H1 (cell line): ENCODE data around the gene CD164L2. TPM values are rescaled to one million over a fixed set of nuclear protein-coding genes. Genes with fewer than 3 reads are reported as not detected.

Experiments
- CTCF ChIA-PET: fragments of 300-600 bp; sonication (Branson Sonifier 250); formaldehyde crosslinking; loops from one replicate; lab custom pipeline; 2021; ENCODE audit not compliant: partially characterized antibody; lab: Charles Lee
- POLR2A ChIA-PET: fragments of 300-600 bp; sonication (Branson Sonifier 250); formaldehyde crosslinking; loops from one replicate; lab custom pipeline; 2021; ENCODE audit warnings: inconsistent platforms; ENCODE audit not compliant: partially characterized antibody; lab: Charles Lee
- DNase-seq, 2 experiments: peaks; one replicate each; pipeline versions ENCODE4 v3.0.0 to v3.0.0-alpha.2; 2010 to 2022; ENCODE audit warnings: low spot score in 2 of 2, low read depth in 1 of 2, mixed read lengths in 1 of 2
- FAIRE-seq: peaks from 2 replicates; lab custom pipeline; 2011; peaks lifted over from hg19 to GRCh38; lab: Jason Lieb, UNC
- H2AFZ ChIP-seq: 2 replicates; pipeline ENCODE4 v1.8.1; 2012; ENCODE audit warnings: low read length, inconsistent platforms
- H2AK5ac ChIP-seq: 2 replicates; pipeline ENCODE4 v1.6.1; 2013; ENCODE audit warnings: low read depth, low read length
- H2BK120ac ChIP-seq: replicated peaks from 2 replicates; pipeline ENCODE3; 2013; ENCODE audit warnings: low read depth, low read length, inconsistent platforms
- H2BK12ac ChIP-seq: 2 replicates; pipeline ENCODE4 v1.6.1; 2013; ENCODE audit warnings: low read depth, low read length
- H2BK15ac ChIP-seq: 2 replicates; pipeline ENCODE4 v1.6.1; 2013; ENCODE audit warnings: low read length
- H2BK20ac ChIP-seq: 2 replicates; pipeline ENCODE4 v1.6.1; 2013; ENCODE audit warnings: low read length
- H2BK5ac ChIP-seq: 2 replicates; pipeline ENCODE4 v1.6.1; 2013; ENCODE audit warnings: low read depth, low read length
- H3K14ac ChIP-seq: 2 replicates; pipeline ENCODE4 v1.6.1; 2013; ENCODE audit warnings: inconsistent platforms; ENCODE audit not compliant: insufficient read length
- H3K18ac ChIP-seq: 2 replicates; pipeline ENCODE4 v1.6.1; 2013; ENCODE audit warnings: low read length; ENCODE audit errors: extremely low read depth
- H3K23ac ChIP-seq: 2 replicates; pipeline ENCODE4 v1.6.1; 2013; ENCODE audit warnings: inconsistent platforms; ENCODE audit not compliant: insufficient read length
- H3K23me2 ChIP-seq: 2 replicates; pipeline ENCODE4 v1.6.1; 2013; ENCODE audit warnings: low read depth, low read length
- H3K27ac ChIP-seq: 2 replicates; pipeline ENCODE4 v1.6.1; 2011; ENCODE audit warnings: low read depth, low read length, inconsistent platforms
- H3K27me3 ChIP-seq, 4 experiments: replicated peaks in 1 of 4; 1 replicate in 1 of 4; 2 replicates in 3 of 4; pipeline versions ENCODE4 v1.6.1 to v1.8.1; 2011 to 2013; ENCODE audit warnings: low read length in 3 of 4, mild to moderate bottlenecking in 3 of 4, inconsistent platforms in 2 of 4, mixed read lengths in 2 of 4, moderate library complexity in 1 of 4; ENCODE audit not compliant: control insufficient read depth in 3 of 4, insufficient read depth in 3 of 4; ENCODE audit errors: extremely low read depth in 1 of 4
- H3K36me3 ChIP-seq, 4 experiments: 2 replicates each; pipeline versions ENCODE4 v1.6.1 to v1.8.1; 2011 to 2013; ENCODE audit warnings: mild to moderate bottlenecking in 4 of 4, low read length in 3 of 4, moderate library complexity in 2 of 4, control low read depth in 1 of 4, inconsistent platforms in 1 of 4; ENCODE audit not compliant: insufficient read depth in 4 of 4, control insufficient read depth in 2 of 4
- H3K4ac ChIP-seq: replicated peaks from 2 replicates; pipeline ENCODE3; 2013; ENCODE audit warnings: low read length, low read depth, mixed read lengths, inconsistent platforms; ENCODE audit not compliant: insufficient read length
- H3K4me1 ChIP-seq, 4 experiments: replicated peaks in 1 of 4; 1 replicate in 1 of 4; 2 replicates in 3 of 4; pipeline versions ENCODE4 v1.6.1 to v1.8.1; 2011 to 2013; ENCODE audit warnings: low read length in 3 of 4, inconsistent platforms in 2 of 4, mixed read lengths in 1 of 4; ENCODE audit not compliant: insufficient read depth in 4 of 4, control insufficient read depth in 3 of 4
- H3K4me2 ChIP-seq, 2 experiments: 2 replicates each; pipeline versions ENCODE4 v1.6.1 to v1.8.1; 2011 to 2013; ENCODE audit warnings: low read depth in 2 of 2, low read length in 2 of 2, control low read depth in 1 of 2, inconsistent platforms in 1 of 2, mild to moderate bottlenecking in 1 of 2; ENCODE audit not compliant: insufficient read depth in 1 of 2
- H3K4me3 ChIP-seq, 4 experiments: fragments of 200-600, 300-600 bp in 1 of 4; sonication (generic), shearing (Covaris generic), sonication (Bioruptor Twin) in 1 of 4; 2 replicates each; pipeline versions ENCODE4 v1.5.1 to v1.8.1; 2011 to 2016; ENCODE audit warnings: low read length in 4 of 4, low read depth in 3 of 4, control low read depth in 2 of 4, inconsistent platforms in 2 of 4, mild to moderate bottlenecking in 2 of 4, mixed read lengths in 1 of 4, moderate library complexity in 1 of 4; ENCODE audit not compliant: insufficient read depth in 2 of 4; ENCODE audit errors: extremely low read depth in 1 of 4
- H3K56ac ChIP-seq: replicated peaks from 2 replicates; pipeline ENCODE3; 2013; ENCODE audit warnings: low read depth, mild to moderate bottlenecking, mixed read lengths, low read length, inconsistent platforms; ENCODE audit not compliant: insufficient read length
- H3K79me1 ChIP-seq: 2 replicates; pipeline ENCODE4 v1.6.1; 2013; ENCODE audit warnings: low read depth, low read length, control low read depth
- H3K79me2 ChIP-seq, 2 experiments: 2 replicates each; pipeline versions ENCODE4 v1.6.1 to v1.8.1; 2012 to 2013; ENCODE audit warnings: low read length in 2 of 2, mild to moderate bottlenecking in 2 of 2, inconsistent platforms in 1 of 2; ENCODE audit not compliant: insufficient read depth in 2 of 2, control insufficient read depth in 1 of 2
- H3K9ac ChIP-seq, 4 experiments: replicated peaks in 1 of 4; 1 replicate in 1 of 4; 2 replicates in 3 of 4; pipeline versions ENCODE4 v1.6.1 to v1.8.1; 2011 to 2013; ENCODE audit warnings: low read depth in 3 of 4, low read length in 3 of 4, control low read depth in 2 of 4, mild to moderate bottlenecking in 2 of 4, moderate library complexity in 2 of 4, inconsistent platforms in 1 of 4; ENCODE audit errors: extremely low read depth in 1 of 4
- H3K9me3 ChIP-seq, 2 experiments: 2 replicates each; pipeline versions ENCODE4 v1.6.1 to v1.8.1; 2012 to 2013; ENCODE audit warnings: mild to moderate bottlenecking in 2 of 2, moderate library complexity in 2 of 2, control low read depth in 1 of 2, inconsistent platforms in 1 of 2, low read depth in 1 of 2, low read length in 1 of 2, mixed read lengths in 1 of 2; ENCODE audit not compliant: insufficient read depth in 2 of 2
- H4K20me1 ChIP-seq, 2 experiments: replicated peaks in 1 of 2; 2 replicates each; pipeline versions ENCODE3 to v1.8.1; 2011 to 2013; ENCODE audit warnings: inconsistent platforms in 2 of 2, low read length in 2 of 2, mild to moderate bottlenecking in 1 of 2; ENCODE audit not compliant: insufficient read depth in 2 of 2, control insufficient read depth in 1 of 2
- H4K5ac ChIP-seq: 2 replicates; pipeline ENCODE4 v1.6.1; 2013; ENCODE audit warnings: low read length, low read depth, mixed read lengths, inconsistent platforms; ENCODE audit not compliant: insufficient read length
- H4K8ac ChIP-seq: 2 replicates; pipeline ENCODE4 v1.8.0; 2013; ENCODE audit warnings: mild to moderate bottlenecking, moderate library complexity, low read length, inconsistent platforms; ENCODE audit not compliant: insufficient read depth; ENCODE audit errors: extremely low read depth
- H4K91ac ChIP-seq: replicated peaks from 2 replicates; pipeline ENCODE3; 2013; ENCODE audit warnings: low read length, mixed read lengths, inconsistent platforms; ENCODE audit not compliant: insufficient read length
- EP300 ChIP-seq, 2 experiments: IDR thresholded peaks; 1 replicate in 1 of 2; 2 replicates in 1 of 2; pipeline ENCODE4 v1.6.1; 2011 to 2012; ENCODE audit warnings: low read depth in 2 of 2, low read length in 2 of 2, mild to moderate bottlenecking in 2 of 2, borderline replicate concordance in 1 of 2, inconsistent platforms in 1 of 2, moderate library complexity in 1 of 2
- SAP30 ChIP-seq: fragments of 300-600 bp; sonication (generic); IDR thresholded peaks from 2 replicates; pipeline ENCODE4 v1.7.1; 2012; ENCODE audit warnings: low read length, moderate library complexity, mild to moderate bottlenecking, inconsistent platforms; ENCODE audit not compliant: insufficient read depth, insufficient replicate concordance
- SIN3A ChIP-seq, 2 experiments: IDR thresholded peaks in 1 of 2; conservative IDR thresholded peaks in 1 of 2; 2 replicates each; pipeline ENCODE4 v1.6.1; 2011 to 2012; ENCODE audit warnings: low read length in 2 of 2, improper control_type of control experiment in 1 of 2, low read depth in 1 of 2, mild to moderate bottlenecking in 1 of 2
- WGBS, 2 experiments: shearing (Covaris generic) in 1 of 2; methylation state at CpG; one replicate each; pipeline versions ENCODE4 v1.1.6 to v1.1.7; 2013 to 2015; ENCODE audit warnings: low lambda C conversion rate in 2 of 2, mixed read lengths in 2 of 2, inconsistent platforms in 1 of 2, low coverage in 1 of 2, missing lambda C conversion rate in 1 of 2; ENCODE audit not compliant: insufficient replicate concordance in 2 of 2, insufficient coverage in 1 of 2, insufficient read length in 1 of 2; ENCODE audit errors: extremely low coverage in 1 of 2, missing lambda C conversion rate in 1 of 2; 5-methylcytosine and 5-hydroxymethylcytosine counted together
- polyA plus RNA-seq, 7 experiments: library from polyadenylated mRNA; depleted of rRNA in 3 of 7; stranded (reverse) in 5 of 7; unstranded in 2 of 7; fragments of >200 nt in 5 of 7; fragments of 200-250 nt in 2 of 7; gene quantifications; 1 replicate in 5 of 7; 2 replicates in 1 of 7; 4 replicates in 1 of 7; pipeline versions ENCODE4 v1.2.1 to v1.2.3, GENCODE V29; 2011 to 2013; ENCODE audit warnings: missing spikeins in 2 of 7, mixed read lengths in 2 of 7
- total RNA-seq: library from RNA; stranded (reverse); fragmentation: NEBNext Ultra II Directional; extraction: Animal tissue kit (Norgen Biotek cat#: 25700); gene quantifications from 2 replicates; pipeline ENCODE4 v1.2.1, GENCODE V29; 2021
- TF ChIP-seq, protein P1 (sequence below): IDR thresholded peaks from 2 replicates; pipeline ENCODE4 v1.6.1; 2011; ENCODE audit warnings: low read length, improper control_type of control experiment

CD164L2 gene
- total and polyA plus RNA-seq, 2 of the 8 experiments (the other 6 are each of a cell fraction or from before 2014, with no cell fraction given), result 3.3 TPM

DNA sequence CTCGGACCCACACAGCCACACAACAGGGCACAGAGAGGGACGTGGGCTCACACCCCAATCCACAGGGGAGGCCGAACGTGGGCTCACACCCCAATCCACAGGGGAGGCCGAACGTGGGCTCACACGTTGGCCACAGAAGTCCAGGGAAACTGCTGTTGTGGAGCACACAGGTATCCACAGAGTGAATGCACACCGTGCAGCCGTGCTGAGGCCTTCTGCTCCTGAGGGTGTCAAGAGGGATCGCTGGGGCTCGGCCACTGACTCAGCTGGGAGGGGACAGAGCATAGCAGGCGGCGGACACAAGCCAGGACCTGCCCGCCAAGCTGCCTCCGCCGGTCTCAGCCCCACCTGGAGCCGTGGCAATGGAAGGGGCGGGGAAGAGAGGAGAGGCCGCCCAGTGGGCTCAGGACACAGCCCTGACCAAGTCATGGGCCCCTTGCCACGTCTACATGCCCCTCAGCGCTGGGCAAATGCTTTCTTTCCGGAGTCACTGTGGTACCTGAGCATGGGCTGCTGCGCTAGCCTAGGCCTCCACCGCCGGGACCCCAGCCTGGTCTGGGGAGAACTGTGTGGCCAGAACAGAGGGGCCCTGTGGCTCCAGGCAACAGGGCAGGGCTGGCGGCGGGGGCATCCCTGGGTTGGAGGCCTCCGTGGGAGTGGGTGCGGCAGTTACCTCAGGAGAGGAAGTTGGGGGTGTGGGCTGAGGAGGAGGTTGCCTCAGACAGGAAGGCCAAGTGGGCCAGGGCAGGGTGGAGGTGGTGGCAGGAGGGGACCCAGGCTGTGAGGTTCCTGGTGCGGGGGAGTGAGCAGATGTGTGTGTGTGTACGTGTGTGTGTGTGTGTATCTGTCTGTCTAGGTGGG, 40.1 kb downstream of the CD164L2 start:
- Histone ChIP-seq H4K91ac (peak overlapping the region; percentile 48), H2BK15ac (peak overlapping the region; percentile 99; the same call in 1 of the 2 replicates), H2BK120ac (no peak overlapping the region), H3K23ac (no peak overlapping the region), H3K4me1 (peaks cover 0 to 25% (median 20%) of the 10 kb centered on the region in 4 experiments; a peak in 6 of 7 replicates), H4K5ac (peak overlapping the region; percentile 29), H3K79me1 (no peaks in the 10 kb centered on the region), H3K27me3 (peaks cover 0 to 2% (median 0%) of the 10 kb centered on the region in 4 experiments; a peak in 1 of 7 replicates), H2AK5ac (peak overlapping the region; percentile 86), H3K9ac (peak overlapping the region in 1 of 4 experiments; percentile 13; a peak in 1 of 7 replicates), H3K56ac (no peak overlapping the region), H3K14ac (no peak overlapping the region), H2AFZ (no peak overlapping the region), H2BK20ac (peak overlapping the region; percentile 83), H3K4me2 (peak overlapping the region; percentile 78 to 94), H3K9me3 (no peaks in the 10 kb centered on the region), H3K27ac (no peak overlapping the region), H3K4ac (peak overlapping the region; percentile 54), H3K79me2 (peaks cover 0 to 3% of the 10 kb centered on the region in 2 experiments; a peak in 1 of 4 replicates), H2BK5ac (peak overlapping the region; percentile 76; the same call in 1 of the 2 replicates), H3K23me2 (peaks cover 6% of the 10 kb centered on the region; the same call in 1 of the 2 replicates), H4K8ac (peak overlapping the region; percentile 62), H2BK12ac (peak overlapping the region; percentile 92; the same call in 1 of the 2 replicates), H3K18ac (peak overlapping the region; percentile 96), H4K20me1 (peaks cover 2 to 9% of the 10 kb centered on the region in 2 experiments), H3K4me3 (peak overlapping the region in 1 of 4 experiments; percentile 59; a peak in 1 of 8 replicates), H3K36me3 (0 out of 8 replicates have a peak, but pooled peaks cover 0 to 3% (median 0%) of the 10 kb centered on the region in 4 experiments)
- FAIRE-seq, result no peak
- POLR2A ChIA-PET, result interaction anchor here (0.9 to 3.2 kb wide), 9 partner anchors 8 to 54 kb away, joined by 3 to 14 read pairs (median 6); partner anchors contain the start of gene TMEM222
- TF ChIP-seq EP300 (IDR thresholded peaks at IDR 0.05; ENCODE audit: borderline replicate concordance in 1 of 2, low read depth in 2 of 2, low read length in 2 of 2) (no peak), SIN3A (conservative IDR thresholded peaks at IDR 0.05 in 1 of 2, IDR thresholded peaks at IDR 0.05 in 1 of 2; ENCODE audit: low read depth in 1 of 2, low read length in 2 of 2) (no peak), SAP30 (no peak)
- TF ChIP-seq, protein P1, sequence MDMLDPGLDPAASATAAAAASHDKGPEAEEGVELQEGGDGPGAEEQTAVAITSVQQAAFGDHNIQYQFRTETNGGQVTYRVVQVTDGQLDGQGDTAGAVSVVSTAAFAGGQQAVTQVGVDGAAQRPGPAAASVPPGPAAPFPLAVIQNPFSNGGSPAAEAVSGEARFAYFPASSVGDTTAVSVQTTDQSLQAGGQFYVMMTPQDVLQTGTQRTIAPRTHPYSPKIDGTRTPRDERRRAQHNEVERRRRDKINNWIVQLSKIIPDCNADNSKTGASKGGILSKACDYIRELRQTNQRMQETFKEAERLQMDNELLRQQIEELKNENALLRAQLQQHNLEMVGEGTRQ, result no peak
- DNase-seq, result no peak
- CTCF ChIA-PET, result interaction anchor here (0.6 to 17.0 kb wide), 16 partner anchors 8 to 299 kb away, joined by 3 to 321 read pairs (median 5); no protein-coding TSS in a partner anchor
- 83% methylated on average over 23 of the region's 31 CpGs; no CpG with 5 or more reads in 1 of the 2 experiments for WGBS, 2 experiments
